Suprapubic skin (tissue), 4 donors: ENCODE results near the gene ARID1B. TPM values are rescaled to one million over a fixed set of nuclear protein-coding genes. Genes with fewer than 3 reads are reported as not detected.

Experiments used
- DNase-seq, 2 donors: peaks; one replicate each; pipeline ENCODE4 v3.0.0-alpha.2; 2019; ENCODE audit warnings: low spot score in 2 of 2
- H3K27ac ChIP-seq: fragments of 200-600 bp; sonication (generic); one replicate; pipeline ENCODE4 v1.5.1; 2019
- H3K27me3 ChIP-seq: fragments of 200-600 bp; sonication (generic); one replicate; pipeline ENCODE4 v1.5.1; 2019
- H3K36me3 ChIP-seq: fragments of 200-600 bp; sonication (generic); one replicate; pipeline ENCODE4 v1.5.1; 2019
- H3K4me1 ChIP-seq: fragments of 200-600 bp; sonication (generic); one replicate; pipeline ENCODE4 v1.5.1; 2019
- H3K4me3 ChIP-seq: fragments of 200-600 bp; sonication (generic); one replicate; pipeline ENCODE4 v1.5.1; 2019; ENCODE audit warnings: mild to moderate bottlenecking
- H3K9me3 ChIP-seq: fragments of 200-600 bp; sonication (generic); one replicate; pipeline ENCODE4 v1.5.1; 2019
- EP300 ChIP-seq: sonication (generic); formaldehyde crosslinking; IDR thresholded peaks from one replicate; pipeline ENCODE4 v1.6.1; 2017; ENCODE audit warnings: antibody characterized with exemption
- POLR2A ChIP-seq, 2 donors: fragments of 450-650 bp; IDR thresholded peaks; one replicate each; pipeline ENCODE4 v1.6.1; 2017; ENCODE audit warnings: antibody characterized with exemption in 2 of 2, mild to moderate bottlenecking in 2 of 2, moderate library complexity in 2 of 2
- POLR2AphosphoS5 ChIP-seq, 3 donors: sonication (generic); formaldehyde crosslinking; IDR thresholded peaks; one replicate each; pipeline ENCODE4 v1.6.1; 2017; ENCODE audit warnings: antibody characterized with exemption in 3 of 3
- WGBS: methylation state at CpG from one replicate; pipeline ENCODE4 v1.1.5; 2018; 5-methylcytosine and 5-hydroxymethylcytosine counted together
- total RNA-seq, 4 donors: library from RNA; depleted of rRNA; stranded (reverse); fragments of >200 nt; gene quantifications; one replicate each; pipeline ENCODE4 v1.1.0, GENCODE V29; 2016
- TF ChIP-seq, protein P1 (sequence below), 2 donors: fragments of 200-600 bp in 1 of 2; fragments of 450-650 bp in 1 of 2; sonication (generic) in 1 of 2; IDR thresholded peaks; one replicate each; pipeline ENCODE4 v1.5.1; 2016 to 2019; ENCODE audit warnings: antibody characterized with exemption in 2 of 2, mild to moderate bottlenecking in 1 of 2, moderate library complexity in 1 of 2

ARID1B gene
- total RNA-seq, 4 donors from 2014 or later, result 102 to 233 (median 129) TPM

DNA sequence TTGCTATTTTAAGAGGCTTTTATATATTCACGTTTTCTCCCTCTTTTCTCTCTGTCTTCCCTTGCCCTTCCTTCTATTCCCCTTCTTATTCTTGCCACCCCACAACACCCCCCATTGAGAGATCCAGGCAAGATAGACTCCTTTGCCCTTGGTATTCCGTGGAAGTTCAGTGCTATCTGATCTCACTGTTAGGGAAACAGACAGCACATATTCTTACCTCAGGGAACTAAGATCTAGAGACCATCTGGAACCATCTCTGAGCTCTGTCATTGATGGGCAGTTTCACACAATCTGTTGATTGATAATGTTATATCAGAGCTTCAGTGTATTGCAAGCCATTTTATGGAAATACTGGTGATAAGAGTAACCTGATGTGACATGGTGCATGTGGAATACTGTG lies 228.8 kb downstream of the ARID1B start:
- WGBS, result 56% methylated on average over 2 of the region's 2 CpGs
- no peak for DNase-seq
- H3K27me3 ChIP-seq, result no peaks in the 10 kb centered on the region
- H3K4me3 ChIP-seq, result no peak overlapping the region
- H3K9me3 ChIP-seq, result no peaks in the 10 kb centered on the region
- TF ChIP-seq EP300 (no peak), POLR2AphosphoS5 (IDR thresholded peaks at IDR 0.05) (no peak)
- TF ChIP-seq, protein P1, sequence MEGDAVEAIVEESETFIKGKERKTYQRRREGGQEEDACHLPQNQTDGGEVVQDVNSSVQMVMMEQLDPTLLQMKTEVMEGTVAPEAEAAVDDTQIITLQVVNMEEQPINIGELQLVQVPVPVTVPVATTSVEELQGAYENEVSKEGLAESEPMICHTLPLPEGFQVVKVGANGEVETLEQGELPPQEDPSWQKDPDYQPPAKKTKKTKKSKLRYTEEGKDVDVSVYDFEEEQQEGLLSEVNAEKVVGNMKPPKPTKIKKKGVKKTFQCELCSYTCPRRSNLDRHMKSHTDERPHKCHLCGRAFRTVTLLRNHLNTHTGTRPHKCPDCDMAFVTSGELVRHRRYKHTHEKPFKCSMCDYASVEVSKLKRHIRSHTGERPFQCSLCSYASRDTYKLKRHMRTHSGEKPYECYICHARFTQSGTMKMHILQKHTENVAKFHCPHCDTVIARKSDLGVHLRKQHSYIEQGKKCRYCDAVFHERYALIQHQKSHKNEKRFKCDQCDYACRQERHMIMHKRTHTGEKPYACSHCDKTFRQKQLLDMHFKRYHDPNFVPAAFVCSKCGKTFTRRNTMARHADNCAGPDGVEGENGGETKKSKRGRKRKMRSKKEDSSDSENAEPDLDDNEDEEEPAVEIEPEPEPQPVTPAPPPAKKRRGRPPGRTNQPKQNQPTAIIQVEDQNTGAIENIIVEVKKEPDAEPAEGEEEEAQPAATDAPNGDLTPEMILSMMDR (IDR thresholded peaks at IDR 0.05), result no peak
- no peaks in the 10 kb centered on the region for H3K36me3 ChIP-seq
- H3K4me1 ChIP-seq, result no peaks in the 10 kb centered on the region
- H3K27ac ChIP-seq, result no peak overlapping the region

DNA sequence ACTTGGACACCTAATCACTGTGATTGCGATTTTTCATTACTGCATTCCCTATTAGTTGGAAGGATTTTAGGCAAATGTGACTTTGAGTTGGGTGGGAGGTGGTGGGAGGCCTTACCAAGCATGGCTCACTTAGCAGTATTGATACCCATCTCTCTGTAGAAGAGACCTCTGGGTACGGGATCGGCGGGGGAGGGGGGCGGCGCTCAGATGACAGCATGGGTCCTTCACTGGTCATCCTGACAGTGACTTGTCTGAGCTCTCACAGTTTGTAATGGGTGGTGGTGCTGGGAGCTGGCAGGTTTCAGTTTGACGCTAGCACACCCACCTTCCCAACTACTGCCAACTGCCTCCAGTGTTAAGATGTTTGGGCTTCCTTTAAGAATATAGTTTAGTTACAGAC lies 231.4 kb downstream of the ARID1B start:
- H3K27me3 ChIP-seq, result no peaks in the 10 kb centered on the region
- H3K36me3 ChIP-seq, result no peaks in the 10 kb centered on the region
- 88% methylated on average over 7 of the region's 7 CpGs for WGBS
- DNase-seq, result no peak
- no peaks in the 10 kb centered on the region for H3K4me1 ChIP-seq
- no peak overlapping the region for H3K27ac ChIP-seq
- H3K4me3 ChIP-seq, result no peak overlapping the region
- no peaks in the 10 kb centered on the region for H3K9me3 ChIP-seq
- TF ChIP-seq POLR2AphosphoS5 (IDR thresholded peaks at IDR 0.05) (no peak), EP300 (no peak), POLR2A (IDR thresholded peaks at IDR 0.05) (no peak)
- TF ChIP-seq, protein P1 (IDR thresholded peaks at IDR 0.05), result no peak

- TF ChIP-seq POLR2A (IDR thresholded peaks at IDR 0.05) (no peak), POLR2AphosphoS5 (IDR thresholded peaks at IDR 0.05) (no peak), EP300 (no peak)
- TF ChIP-seq, protein P1 (IDR thresholded peaks at IDR 0.05), result no peak
- no peaks in the 10 kb centered on the region for H3K36me3 ChIP-seq
- no peaks in the 10 kb centered on the region for H3K27me3 ChIP-seq
- H3K4me1 ChIP-seq, result peaks cover 5% of the 10 kb centered on the region
- no peak overlapping the region for H3K27ac ChIP-seq
- H3K9me3 ChIP-seq, result no peaks in the 10 kb centered on the region
- no peak overlapping the region for H3K4me3 ChIP-seq
- DNase-seq, result no peak
- WGBS, result 97% methylated on average over 3 of the region's 3 CpGs
Measured at GRCh38 chr6:157012355-157012754, 235.2 kb downstream of the ARID1B start.

- 75% methylated on average over 7 of the region's 7 CpGs for WGBS
- H3K27me3 ChIP-seq, result no peaks in the 10 kb centered on the region
- no peak overlapping the region for H3K27ac ChIP-seq
- no peak for DNase-seq
- H3K36me3 ChIP-seq, result no peaks in the 10 kb centered on the region
- H3K9me3 ChIP-seq, result no peaks in the 10 kb centered on the region
- H3K4me1 ChIP-seq, result peaks cover 7% of the 10 kb centered on the region
- TF ChIP-seq, protein P1 (IDR thresholded peaks at IDR 0.05), result no peak
- no peak for TF ChIP-seq EP300
- no peak for TF ChIP-seq POLR2AphosphoS5 (IDR thresholded peaks at IDR 0.05)
- no peak for TF ChIP-seq POLR2A (IDR thresholded peaks at IDR 0.05)
- no peak overlapping the region for H3K4me3 ChIP-seq
Measured at GRCh38 chr6:157013649-157014304, 236.6 kb downstream of the ARID1B start.

- TF ChIP-seq, protein P1 (IDR thresholded peaks at IDR 0.05), result no peak
- TF ChIP-seq POLR2A (IDR thresholded peaks at IDR 0.05), result no peak
- TF ChIP-seq EP300, result no peak
- no peak for TF ChIP-seq POLR2AphosphoS5 (IDR thresholded peaks at IDR 0.05)
- H3K36me3 ChIP-seq, result no peaks in the 10 kb centered on the region
- no peak overlapping the region for H3K27ac ChIP-seq
- 62% methylated on average over 7 of the region's 7 CpGs for WGBS
- no peak overlapping the region for H3K4me3 ChIP-seq
- H3K9me3 ChIP-seq, result no peaks in the 10 kb centered on the region
- no peaks in the 10 kb centered on the region for H3K27me3 ChIP-seq
- peaks cover 17% of the 10 kb centered on the region for H3K4me1 ChIP-seq
- DNase-seq, result no peak
Measured at GRCh38 chr6:157014871-157015270, 237.7 kb downstream of the ARID1B start.
